ENCODE data around the gene SLMAP.

GRCh38 chr3:57826952-57827723, 71.0 kb downstream of the SLMAP start:
- TF ChIP-seq CTCF (IDR thresholded peaks at IDR 0.05) (no peak), POLR2A (IDR thresholded peaks at IDR 0.05) (no peak)

Data from breast epithelium (tissue), 3 donors.